ENCODE data around the gene NFATC4. TPM values are rescaled to one million over a fixed set of nuclear protein-coding genes. Genes with fewer than 3 reads are reported as not detected.

The NFATC4 gene
- total RNA-seq, 1 experiment from 2014 or later = 60.7 TPM

DNA sequence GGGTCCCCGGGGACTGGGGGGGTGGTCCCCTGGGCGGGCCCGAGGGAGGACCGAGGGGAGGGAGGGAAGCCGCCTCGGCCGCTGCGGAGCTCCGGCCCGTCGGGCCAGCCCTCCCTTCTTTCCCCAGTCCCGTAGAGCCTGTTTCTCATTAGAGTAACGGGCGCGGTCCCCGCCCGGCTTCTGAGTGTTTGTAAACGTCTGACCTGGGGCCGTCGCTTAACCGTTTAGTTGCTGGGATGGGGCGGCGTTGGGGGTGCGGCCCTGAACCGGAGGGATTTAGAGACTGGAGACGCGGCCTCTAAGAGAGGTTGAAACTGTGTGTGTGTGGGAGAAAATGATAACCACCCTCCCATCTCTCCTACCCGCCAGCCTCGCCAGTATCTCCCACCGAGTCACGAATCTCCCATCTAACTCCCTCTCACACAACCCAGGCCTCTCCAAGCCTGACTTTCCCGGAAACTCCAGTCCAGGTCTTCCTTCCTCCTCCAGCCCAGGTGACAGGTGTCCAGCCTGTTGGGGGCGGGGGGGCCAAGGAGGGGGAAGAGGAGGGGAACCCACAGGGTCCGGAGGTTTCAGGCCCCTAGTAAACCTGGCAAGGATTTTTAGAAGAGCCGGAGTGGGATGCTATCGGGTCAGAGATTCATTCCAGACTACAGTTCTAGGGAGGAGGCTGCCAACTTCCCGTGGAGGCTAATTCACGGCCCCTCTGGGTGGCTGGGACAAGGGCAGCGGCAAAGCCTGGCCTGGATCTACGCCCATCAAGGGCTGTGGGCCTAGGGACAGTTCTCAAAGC, 1.1 kb upstream of the NFATC4 start:
- ChIA-PET CTCF (interaction anchor here (0.8 to 2.3 kb wide), 31 partner anchors 10 to 124 kb away, joined by 3 to 148 read pairs (median 7); partner anchors contain the start of genes ADCY4, CBLN3, CIDEB and DHRS1), POLR2A (interaction anchor here (0.6 to 2.0 kb wide), 6 partner anchors 33 to 105 kb away, joined by 3 to 23 read pairs (median 4); partner anchors contain the start of genes CBLN3, KHNYN and SDR39U1)
- peak overlapping the region; percentile 90 for H3K4me3 Mint-ChIP-seq
- no peaks in the 10 kb centered on the region for H3K36me3 Mint-ChIP-seq
- H3K4me1 Mint-ChIP-seq = peaks cover 15% of the 10 kb centered on the region
- TF ChIP-seq, protein P1, sequence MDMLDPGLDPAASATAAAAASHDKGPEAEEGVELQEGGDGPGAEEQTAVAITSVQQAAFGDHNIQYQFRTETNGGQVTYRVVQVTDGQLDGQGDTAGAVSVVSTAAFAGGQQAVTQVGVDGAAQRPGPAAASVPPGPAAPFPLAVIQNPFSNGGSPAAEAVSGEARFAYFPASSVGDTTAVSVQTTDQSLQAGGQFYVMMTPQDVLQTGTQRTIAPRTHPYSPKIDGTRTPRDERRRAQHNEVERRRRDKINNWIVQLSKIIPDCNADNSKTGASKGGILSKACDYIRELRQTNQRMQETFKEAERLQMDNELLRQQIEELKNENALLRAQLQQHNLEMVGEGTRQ (CRISPR knock-in tag; IDR thresholded peaks at IDR 0.05) = peak; percentile 50; the same call in 1 of the 2 replicates
- TF ChIP-seq, protein P2, sequence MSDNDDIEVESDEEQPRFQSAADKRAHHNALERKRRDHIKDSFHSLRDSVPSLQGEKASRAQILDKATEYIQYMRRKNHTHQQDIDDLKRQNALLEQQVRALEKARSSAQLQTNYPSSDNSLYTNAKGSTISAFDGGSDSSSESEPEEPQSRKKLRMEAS (CRISPR knock-in tag; IDR thresholded peaks at IDR 0.05) = 0 out of 2 replicates have a peak, but pooled peaks have one; percentile 40
- no peak for TF ChIP-seq ZNF232 (CRISPR knock-in tag; IDR thresholded peaks at IDR 0.05)
- TF ChIP-seq, protein P3, sequence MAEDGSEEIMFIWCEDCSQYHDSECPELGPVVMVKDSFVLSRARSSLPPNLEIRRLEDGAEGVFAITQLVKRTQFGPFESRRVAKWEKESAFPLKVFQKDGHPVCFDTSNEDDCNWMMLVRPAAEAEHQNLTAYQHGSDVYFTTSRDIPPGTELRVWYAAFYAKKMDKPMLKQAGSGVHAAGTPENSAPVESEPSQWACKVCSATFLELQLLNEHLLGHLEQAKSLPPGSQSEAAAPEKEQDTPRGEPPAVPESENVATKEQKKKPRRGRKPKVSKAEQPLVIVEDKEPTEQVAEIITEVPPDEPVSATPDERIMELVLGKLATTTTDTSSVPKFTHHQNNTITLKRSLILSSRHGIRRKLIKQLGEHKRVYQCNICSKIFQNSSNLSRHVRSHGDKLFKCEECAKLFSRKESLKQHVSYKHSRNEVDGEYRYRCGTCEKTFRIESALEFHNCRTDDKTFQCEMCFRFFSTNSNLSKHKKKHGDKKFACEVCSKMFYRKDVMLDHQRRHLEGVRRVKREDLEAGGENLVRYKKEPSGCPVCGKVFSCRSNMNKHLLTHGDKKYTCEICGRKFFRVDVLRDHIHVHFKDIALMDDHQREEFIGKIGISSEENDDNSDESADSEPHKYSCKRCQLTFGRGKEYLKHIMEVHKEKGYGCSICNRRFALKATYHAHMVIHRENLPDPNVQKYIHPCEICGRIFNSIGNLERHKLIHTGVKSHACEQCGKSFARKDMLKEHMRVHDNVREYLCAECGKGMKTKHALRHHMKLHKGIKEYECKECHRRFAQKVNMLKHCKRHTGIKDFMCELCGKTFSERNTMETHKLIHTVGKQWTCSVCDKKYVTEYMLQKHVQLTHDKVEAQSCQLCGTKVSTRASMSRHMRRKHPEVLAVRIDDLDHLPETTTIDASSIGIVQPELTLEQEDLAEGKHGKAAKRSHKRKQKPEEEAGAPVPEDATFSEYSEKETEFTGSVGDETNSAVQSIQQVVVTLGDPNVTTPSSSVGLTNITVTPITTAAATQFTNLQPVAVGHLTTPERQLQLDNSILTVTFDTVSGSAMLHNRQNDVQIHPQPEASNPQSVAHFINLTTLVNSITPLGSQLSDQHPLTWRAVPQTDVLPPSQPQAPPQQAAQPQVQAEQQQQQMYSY (CRISPR knock-in tag; IDR thresholded peaks at IDR 0.05) = peak; percentile 97
- TF ChIP-seq, protein P4, sequence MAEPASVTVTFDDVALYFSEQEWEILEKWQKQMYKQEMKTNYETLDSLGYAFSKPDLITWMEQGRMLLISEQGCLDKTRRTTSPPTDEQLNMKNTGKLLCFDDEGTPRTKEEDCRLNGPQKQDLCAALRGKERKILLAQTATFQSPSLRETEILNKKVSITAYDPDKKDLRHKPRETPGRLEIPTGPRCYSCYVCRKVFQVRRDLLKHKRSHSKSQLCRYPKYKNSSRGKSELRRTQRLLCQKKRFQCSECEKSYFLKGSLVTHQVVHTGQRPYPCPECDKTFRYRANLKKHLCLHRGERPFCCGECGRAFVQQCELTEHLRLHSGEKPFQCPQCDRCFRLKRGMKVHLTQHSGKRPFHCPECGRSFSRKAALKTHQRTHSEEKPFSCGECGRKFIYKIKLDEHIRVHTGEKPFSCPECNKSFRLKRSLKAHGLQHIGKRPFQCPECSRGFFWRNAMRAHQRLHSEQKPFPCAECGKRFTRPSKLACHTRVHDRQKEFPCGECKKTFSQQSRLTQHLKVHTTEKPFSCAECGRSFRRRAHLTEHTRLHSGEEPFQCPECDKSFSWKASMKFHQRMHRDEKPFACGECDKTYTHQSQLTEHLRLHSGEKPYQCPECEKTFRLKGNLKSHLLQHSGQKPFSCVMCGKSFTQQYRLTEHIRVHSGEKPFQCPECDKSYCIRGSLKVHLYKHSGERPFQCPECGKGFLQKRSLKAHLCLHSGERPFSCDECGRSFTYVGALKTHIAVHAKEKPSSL (CRISPR knock-in tag; conservative IDR thresholded peaks at IDR 0.05) = no peak
- TF ChIP-seq, protein P5, sequence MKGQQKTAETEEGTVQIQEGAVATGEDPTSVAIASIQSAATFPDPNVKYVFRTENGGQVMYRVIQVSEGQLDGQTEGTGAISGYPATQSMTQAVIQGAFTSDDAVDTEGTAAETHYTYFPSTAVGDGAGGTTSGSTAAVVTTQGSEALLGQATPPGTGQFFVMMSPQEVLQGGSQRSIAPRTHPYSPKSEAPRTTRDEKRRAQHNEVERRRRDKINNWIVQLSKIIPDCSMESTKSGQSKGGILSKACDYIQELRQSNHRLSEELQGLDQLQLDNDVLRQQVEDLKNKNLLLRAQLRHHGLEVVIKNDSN (CRISPR knock-in tag; IDR thresholded peaks at IDR 0.05) = peak; percentile 30; the same call in 1 of the 2 replicates
- TF ChIP-seq GABPB1 (CRISPR knock-in tag; IDR thresholded peaks at IDR 0.05) = peak; percentile 9; the same call in 1 of the 2 replicates
- TF ChIP-seq, protein P6, sequence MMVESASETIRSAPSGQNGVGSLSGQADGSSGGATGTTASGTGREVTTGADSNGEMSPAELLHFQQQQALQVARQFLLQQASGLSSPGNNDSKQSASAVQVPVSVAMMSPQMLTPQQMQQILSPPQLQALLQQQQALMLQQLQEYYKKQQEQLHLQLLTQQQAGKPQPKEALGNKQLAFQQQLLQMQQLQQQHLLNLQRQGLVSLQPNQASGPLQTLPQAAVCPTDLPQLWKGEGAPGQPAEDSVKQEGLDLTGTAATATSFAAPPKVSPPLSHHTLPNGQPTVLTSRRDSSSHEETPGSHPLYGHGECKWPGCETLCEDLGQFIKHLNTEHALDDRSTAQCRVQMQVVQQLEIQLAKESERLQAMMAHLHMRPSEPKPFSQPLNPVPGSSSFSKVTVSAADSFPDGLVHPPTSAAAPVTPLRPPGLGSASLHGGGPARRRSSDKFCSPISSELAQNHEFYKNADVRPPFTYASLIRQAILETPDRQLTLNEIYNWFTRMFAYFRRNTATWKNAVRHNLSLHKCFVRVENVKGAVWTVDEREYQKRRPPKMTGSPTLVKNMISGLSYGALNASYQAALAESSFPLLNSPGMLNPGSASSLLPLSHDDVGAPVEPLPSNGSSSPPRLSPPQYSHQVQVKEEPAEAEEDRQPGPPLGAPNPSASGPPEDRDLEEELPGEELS (CRISPR knock-in tag; IDR thresholded peaks at IDR 0.05) = peak; percentile 16; the same call in 1 of the 2 replicates
- no peak for TF ChIP-seq ZNF671 (CRISPR knock-in tag; IDR thresholded peaks at IDR 0.05)
- peak; percentile 90 for TF ChIP-seq FOXK1 (CRISPR knock-in tag; IDR thresholded peaks at IDR 0.05)
- peaks cover 18% of the 10 kb centered on the region for H3K27me3 Mint-ChIP-seq (ENCODE audit: low read depth)
- DNase-seq (ENCODE audit: low spot score) (peak; percentile 93), ATAC-seq (peak; percentile 60)
- peak overlapping the region; percentile 96 for H3K27ac Mint-ChIP-seq
- H3K9me3 Mint-ChIP-seq = no peaks in the 10 kb centered on the region

DNA sequence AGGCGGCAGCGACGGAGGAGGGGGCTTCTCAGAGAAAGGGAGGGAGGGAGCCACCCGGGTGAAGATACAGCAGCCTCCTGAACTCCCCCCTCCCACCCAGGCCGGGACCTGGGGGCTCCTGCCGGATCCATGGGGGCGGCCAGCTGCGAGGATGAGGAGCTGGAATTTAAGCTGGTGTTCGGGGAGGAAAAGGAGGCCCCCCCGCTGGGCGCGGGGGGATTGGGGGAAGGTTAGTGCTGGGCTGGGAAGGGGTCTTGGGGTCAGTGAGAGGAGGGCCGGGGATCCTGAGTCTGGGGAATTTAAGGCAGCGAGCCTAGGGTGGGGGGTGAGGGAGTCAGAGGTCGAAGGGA, 203 bp downstream of the NFATC4 start:
- DNase-seq (ENCODE audit: low spot score) = no peak

More for the DNA sequence above, 203 bp downstream of the NFATC4 start:
- Mint-ChIP-seq H3K4me3 (peak overlapping the region; percentile 90), H3K4me1 (peaks cover 15% of the 10 kb centered on the region), H3K27ac (no peak overlapping the region; the same call in 1 of the 2 replicates), H3K9me3 (no peaks in the 10 kb centered on the region), H3K27me3 (ENCODE audit: low read depth) (peaks cover 5% of the 10 kb centered on the region), H3K36me3 (no peaks in the 10 kb centered on the region)
- ATAC-seq = peak; percentile 0; the same call in 1 of the 2 replicates
- CTCF ChIA-PET = interaction anchor here (0.9 to 2.2 kb wide), 9 partner anchors 9 to 253 kb away, joined by 3 to 24 read pairs (median 3); partner anchors contain the start of genes CIDEB and KHNYN
- no peak for TF ChIP-seq TCF7 (CRISPR knock-in tag; IDR thresholded peaks at IDR 0.05; ENCODE audit: low read depth)
- TF ChIP-seq SMAD3 (CRISPR knock-in tag; IDR thresholded peaks at IDR 0.05; ENCODE audit: borderline replicate concordance) = no peak
- no peak for TF ChIP-seq ESRRA (CRISPR knock-in tag; IDR thresholded peaks at IDR 0.05; ENCODE audit: borderline replicate concordance)
- TF ChIP-seq TP53 (CRISPR knock-in tag; IDR thresholded peaks at IDR 0.05) = no peak
- no peak for TF ChIP-seq CREB1 (CRISPR knock-in tag; IDR thresholded peaks at IDR 0.05)
- TF ChIP-seq OVOL2 (CRISPR knock-in tag; IDR thresholded peaks at IDR 0.05; ENCODE audit: borderline replicate concordance) = no peak
- TF ChIP-seq, protein P7, sequence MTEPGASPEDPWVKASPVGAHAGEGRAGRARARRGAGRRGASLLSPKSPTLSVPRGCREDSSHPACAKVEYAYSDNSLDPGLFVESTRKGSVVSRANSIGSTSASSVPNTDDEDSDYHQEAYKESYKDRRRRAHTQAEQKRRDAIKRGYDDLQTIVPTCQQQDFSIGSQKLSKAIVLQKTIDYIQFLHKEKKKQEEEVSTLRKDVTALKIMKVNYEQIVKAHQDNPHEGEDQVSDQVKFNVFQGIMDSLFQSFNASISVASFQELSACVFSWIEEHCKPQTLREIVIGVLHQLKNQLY (CRISPR knock-in tag; IDR thresholded peaks at IDR 0.05) = no peak
- TF ChIP-seq, protein P8, sequence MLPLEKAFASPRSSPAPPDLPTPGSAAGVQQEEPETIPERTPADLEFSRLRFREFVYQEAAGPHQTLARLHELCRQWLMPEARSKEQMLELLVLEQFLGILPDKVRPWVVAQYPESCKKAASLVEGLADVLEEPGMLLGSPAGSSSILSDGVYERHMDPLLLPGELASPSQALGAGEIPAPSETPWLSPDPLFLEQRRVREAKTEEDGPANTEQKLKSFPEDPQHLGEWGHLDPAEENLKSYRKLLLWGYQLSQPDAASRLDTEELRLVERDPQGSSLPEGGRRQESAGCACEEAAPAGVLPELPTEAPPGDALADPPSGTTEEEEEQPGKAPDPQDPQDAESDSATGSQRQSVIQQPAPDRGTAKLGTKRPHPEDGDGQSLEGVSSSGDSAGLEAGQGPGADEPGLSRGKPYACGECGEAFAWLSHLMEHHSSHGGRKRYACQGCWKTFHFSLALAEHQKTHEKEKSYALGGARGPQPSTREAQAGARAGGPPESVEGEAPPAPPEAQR (CRISPR knock-in tag; IDR thresholded peaks at IDR 0.05) = no peak
- no peak for TF ChIP-seq ZNF416 (CRISPR knock-in tag; IDR thresholded peaks at IDR 0.05)
- TF ChIP-seq, protein P9, sequence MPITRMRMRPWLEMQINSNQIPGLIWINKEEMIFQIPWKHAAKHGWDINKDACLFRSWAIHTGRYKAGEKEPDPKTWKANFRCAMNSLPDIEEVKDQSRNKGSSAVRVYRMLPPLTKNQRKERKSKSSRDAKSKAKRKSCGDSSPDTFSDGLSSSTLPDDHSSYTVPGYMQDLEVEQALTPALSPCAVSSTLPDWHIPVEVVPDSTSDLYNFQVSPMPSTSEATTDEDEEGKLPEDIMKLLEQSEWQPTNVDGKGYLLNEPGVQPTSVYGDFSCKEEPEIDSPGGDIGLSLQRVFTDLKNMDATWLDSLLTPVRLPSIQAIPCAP (CRISPR knock-in tag; IDR thresholded peaks at IDR 0.05) = no peak
- POLR2A ChIA-PET = interaction anchor here (0.6 to 1.4 kb wide), 6 partner anchors 9 to 97 kb away, joined by 3 to 8 read pairs (median 6); partner anchors contain the start of genes NYNRIN and RABGGTA
